ENCODE measurements around the gene C4orf17. TPM values are rescaled to one million over a fixed set of nuclear protein-coding genes. Genes with fewer than 3 reads are reported as not detected.

The C4orf17 gene
- polyA plus RNA-seq, 1 experiment = not detected

- CTCF ChIA-PET = no interaction called here
- POLR2A ChIA-PET = no interaction called here
- no peak overlapping the region for H3K27ac ChIP-seq (ENCODE audit: low read depth, low read length)
- TF ChIP-seq CTCF (IDR thresholded peaks at IDR 0.05; ENCODE audit: low read depth, low read length) = no peak
- no peaks in the 10 kb centered on the region for H3K27me3 ChIP-seq (ENCODE audit: control insufficient read depth, insufficient read depth, low read length)
- DNase-seq (ENCODE audit: low read depth, low spot score) = no peak
- no peak overlapping the region for H3K4me3 ChIP-seq (ENCODE audit: low read depth, low read length)
- no peaks in the 10 kb centered on the region for H3K9me3 ChIP-seq (ENCODE audit: control insufficient read depth, insufficient read depth, low read length)
Measured at GRCh38 chr4:99586797-99587196, 76.0 kb downstream of the C4orf17 start.

GRCh38 chr4:99587309-99587708 is 76.5 kb downstream of the C4orf17 start:
- ChIA-PET POLR2A (no interaction called here), CTCF (no interaction called here)
- no peaks in the 10 kb centered on the region for H3K9me3 ChIP-seq (ENCODE audit: control insufficient read depth, insufficient read depth, low read length)
- H3K27ac ChIP-seq (ENCODE audit: low read depth, low read length) = no peak overlapping the region
- no peak for DNase-seq (ENCODE audit: low read depth, low spot score)
- no peak for TF ChIP-seq CTCF (IDR thresholded peaks at IDR 0.05; ENCODE audit: low read depth, low read length)
- no peaks in the 10 kb centered on the region for H3K27me3 ChIP-seq (ENCODE audit: control insufficient read depth, insufficient read depth, low read length)
- H3K4me3 ChIP-seq (ENCODE audit: low read depth, low read length) = no peak overlapping the region

GRCh38 chr4:99587803-99588202 is 77.0 kb downstream of the C4orf17 start:
- CTCF ChIA-PET = no interaction called here
- DNase-seq (ENCODE audit: low read depth, low spot score) = no peak
- Histone ChIP-seq H3K4me3 (ENCODE audit: low read depth, low read length) (no peak overlapping the region), H3K27ac (ENCODE audit: low read depth, low read length) (no peak overlapping the region), H3K9me3 (ENCODE audit: control insufficient read depth, insufficient read depth, low read length) (no peaks in the 10 kb centered on the region), H3K27me3 (ENCODE audit: control insufficient read depth, insufficient read depth, low read length) (no peaks in the 10 kb centered on the region)
- TF ChIP-seq CTCF (IDR thresholded peaks at IDR 0.05; ENCODE audit: low read depth, low read length) = no peak
- POLR2A ChIA-PET = no interaction called here

- H3K27me3 ChIP-seq (ENCODE audit: control insufficient read depth, insufficient read depth, low read length) = no peaks in the 10 kb centered on the region
- CTCF ChIA-PET = no interaction called here
- H3K27ac ChIP-seq (ENCODE audit: low read depth, low read length) = no peak overlapping the region
- no peaks in the 10 kb centered on the region for H3K9me3 ChIP-seq (ENCODE audit: control insufficient read depth, insufficient read depth, low read length)
- POLR2A ChIA-PET = no interaction called here
- no peak overlapping the region for H3K4me3 ChIP-seq (ENCODE audit: low read depth, low read length)
- TF ChIP-seq CTCF (IDR thresholded peaks at IDR 0.05; ENCODE audit: low read depth, low read length) = no peak
- DNase-seq (ENCODE audit: low read depth, low spot score) = no peak
Measured at GRCh38 chr4:99591757-99592156, 80.9 kb downstream of the C4orf17 start.

Other genes with a start within 250 kb of the C4orf17 start
- gene ADH1A, start 220.0 kb upstream of the C4orf17 start, polyA plus RNA-seq (2011; rRNA removed) = not detected in 2 replicates
- gene ADH1B, start 189.6 kb upstream of the C4orf17 start, polyA plus RNA-seq (2011; rRNA removed) = 26.1 and 29.1 TPM in 2 replicates
- gene ADH1C, start 158.3 kb upstream of the C4orf17 start, polyA plus RNA-seq (2011; rRNA removed) = 0.77 and 0.88 TPM in 2 replicates
- not detected in 2 replicates for gene ADH7, start 75.7 kb upstream of the C4orf17 start, polyA plus RNA-seq (2011; rRNA removed)
- 3.3 and 6.2 TPM in 2 replicates for gene TRMT10A, start 53.0 kb downstream of the C4orf17 start, polyA plus RNA-seq (2011; rRNA removed)
- 0.02 TPM in 2 replicates for gene MTTP, start 63.8 kb downstream of the C4orf17 start, polyA plus RNA-seq (2011; rRNA removed)
- gene C4orf54, start 146.8 kb downstream of the C4orf17 start, polyA plus RNA-seq (2011; rRNA removed) = not detected in 2 replicates